Activated T-cell treated with anti-CD3 and anti-CD28 coated beads for 24 hours (primary cell): ENCODE measurements around the gene FOXP3.

Experiments used
- DNase-seq: peaks from one replicate; pipeline ENCODE4 v3.0.0-alpha.2; 2020; ENCODE audit warnings: low read depth

The FOXP3 gene

GRCh38 chrX:49214416-49214815 is 50.1 kb downstream of the FOXP3 start:
- DNase-seq, result no peak

- no peak for DNase-seq
These were observed 51.6 kb downstream of the FOXP3 start for GRCh38 chrX:49212861-49213260.

DNA sequence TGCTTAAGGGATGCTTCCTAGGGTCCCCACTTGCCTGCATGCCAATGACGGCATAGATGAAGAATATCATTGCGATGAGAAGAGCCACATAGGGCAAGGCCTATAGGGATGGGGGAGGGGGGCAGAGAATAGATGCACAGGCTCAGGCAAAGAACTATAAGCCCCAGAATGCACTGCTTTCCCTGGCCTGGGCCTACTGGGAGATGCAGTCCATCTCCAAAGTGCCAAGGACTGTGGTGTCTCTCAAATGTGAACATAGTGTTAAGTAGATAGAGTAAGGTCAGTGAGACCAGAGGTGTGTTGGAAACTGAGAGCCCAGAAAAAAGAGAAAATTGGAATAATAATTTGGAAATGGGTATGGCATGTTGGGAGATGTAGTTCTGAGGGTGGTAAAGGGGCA is 52.3 kb downstream of the FOXP3 start:
- no peak for DNase-seq

DNA sequence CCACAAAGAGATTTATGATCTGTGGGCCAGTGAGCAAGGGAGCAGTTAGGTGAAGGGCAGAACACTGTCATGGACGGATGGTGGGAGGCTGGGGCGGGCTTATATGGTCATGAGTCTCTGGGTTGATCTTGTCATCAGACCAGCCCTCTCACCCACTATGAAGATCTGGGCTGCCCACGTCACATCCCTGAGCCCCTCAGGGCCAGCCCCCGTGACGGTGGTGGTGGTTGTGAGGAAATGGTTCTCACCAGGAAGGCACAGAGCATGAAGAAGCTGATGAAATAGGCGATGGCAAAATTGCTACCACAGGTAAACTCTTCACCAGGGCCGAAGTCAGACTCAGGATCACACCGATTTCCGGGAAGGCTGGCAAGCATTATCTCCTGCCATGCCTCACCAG is 53.4 kb downstream of the FOXP3 start:
- no peak for DNase-seq

- no peak for DNase-seq
These were observed 54.1 kb downstream of the FOXP3 start for GRCh38 chrX:49210406-49210805.

DNA sequence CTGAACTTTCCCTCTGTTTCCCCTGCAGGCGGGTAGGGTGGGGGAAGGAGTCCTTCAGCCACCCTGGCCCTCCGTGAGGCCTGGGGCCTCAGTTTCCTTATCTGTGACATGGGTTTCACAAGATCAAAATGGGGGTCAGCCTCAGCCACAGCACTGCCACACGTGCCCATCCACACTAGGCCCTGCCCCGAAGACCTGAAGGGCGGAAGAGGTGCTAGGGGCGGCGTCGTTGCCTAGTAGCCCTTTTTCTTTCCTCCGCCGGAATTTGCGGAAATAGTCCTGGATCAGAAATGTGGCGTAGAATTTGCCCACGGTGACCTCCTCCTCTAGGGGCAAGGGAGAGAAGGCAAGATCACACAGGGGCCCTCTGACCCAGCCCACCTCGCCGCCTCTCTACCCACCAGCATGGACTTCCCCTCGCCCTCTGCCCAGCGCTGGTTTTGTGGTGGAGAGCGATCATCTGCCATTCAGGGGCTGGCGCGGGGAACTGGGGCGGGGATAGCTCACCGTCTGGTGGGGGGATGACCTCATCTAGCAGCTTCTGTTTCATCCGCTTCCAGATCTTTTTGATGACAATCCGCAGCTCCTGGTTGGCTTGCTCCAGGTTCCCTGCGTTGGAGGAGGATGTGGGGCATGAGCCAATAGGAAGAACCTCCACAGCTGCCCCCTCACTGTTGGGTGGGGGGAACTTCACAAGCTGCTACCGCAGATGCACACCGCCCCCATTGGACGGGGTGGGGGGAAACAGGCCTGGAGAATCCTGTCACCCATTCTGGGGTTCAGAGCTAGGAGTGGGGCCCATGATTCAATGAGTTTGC is 54.9 kb downstream of the FOXP3 start:
- no peak for DNase-seq

- no peak for DNase-seq
These were observed 56.1 kb downstream of the FOXP3 start for GRCh38 chrX:49208399-49208798.

GRCh38 chrX:49206543-49206942 is 58.0 kb downstream of the FOXP3 start:
- DNase-seq, result no peak

DNA sequence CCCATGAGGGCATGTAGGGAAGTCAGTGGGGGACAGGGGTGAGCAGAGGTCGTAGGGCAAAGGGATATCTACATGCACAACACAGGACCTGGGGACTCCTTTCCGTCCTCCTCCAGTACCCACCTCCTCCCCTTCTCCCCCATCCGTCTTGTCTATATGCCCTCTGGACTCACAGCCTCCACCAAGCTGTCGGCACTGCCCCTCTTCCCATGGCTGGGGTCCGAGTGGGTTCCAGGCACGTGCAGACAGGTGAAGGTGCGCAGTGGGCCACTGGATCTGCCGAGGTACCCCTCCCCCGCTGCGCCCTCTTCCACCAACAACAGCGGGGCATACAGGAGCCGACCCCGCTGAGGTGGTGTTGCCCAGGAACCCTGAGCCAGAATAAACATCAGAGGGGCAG is 59.1 kb downstream of the FOXP3 start:
- no peak for DNase-seq

DNA sequence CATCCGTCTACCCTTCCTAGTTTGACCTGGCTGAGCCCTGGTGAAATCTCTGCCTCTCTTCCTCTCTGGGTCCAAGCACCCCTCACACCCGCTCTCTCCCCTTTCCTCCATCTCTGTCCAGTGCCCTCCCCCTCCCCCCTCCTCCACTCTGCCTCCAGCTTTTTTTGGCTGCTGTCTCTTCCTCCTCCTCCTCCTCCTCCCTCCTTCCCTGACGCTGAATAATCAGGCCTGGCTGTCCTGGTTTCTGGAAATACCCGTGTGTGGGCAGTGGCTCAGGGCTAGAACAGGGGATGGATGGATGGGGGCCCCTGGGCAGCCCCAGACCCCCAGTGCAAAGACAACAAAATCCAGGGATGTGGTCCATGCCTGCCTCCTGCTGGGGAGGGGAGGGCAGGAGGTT is 59.8 kb downstream of the FOXP3 start:
- no peak for DNase-seq

DNA sequence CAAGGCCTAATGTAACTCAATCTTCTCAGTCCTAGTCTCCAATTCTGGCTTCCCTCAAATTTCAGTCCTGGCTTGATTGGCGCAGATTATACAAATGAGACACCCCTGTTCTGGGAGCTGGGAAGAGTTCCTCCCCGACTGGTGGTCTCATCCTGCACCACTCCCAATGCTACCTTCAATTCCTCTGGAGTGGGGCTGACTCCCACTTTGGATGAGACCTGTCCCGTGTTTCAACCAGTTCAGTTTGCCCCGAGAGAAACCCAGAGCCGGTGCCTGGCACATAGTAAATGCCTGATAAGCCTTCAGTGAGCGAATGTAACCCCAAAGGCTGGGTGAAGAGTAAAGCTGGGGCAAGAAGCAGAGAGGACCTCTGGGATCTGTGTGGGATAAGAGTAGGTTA is 60.5 kb downstream of the FOXP3 start:
- DNase-seq, result no peak

DNA sequence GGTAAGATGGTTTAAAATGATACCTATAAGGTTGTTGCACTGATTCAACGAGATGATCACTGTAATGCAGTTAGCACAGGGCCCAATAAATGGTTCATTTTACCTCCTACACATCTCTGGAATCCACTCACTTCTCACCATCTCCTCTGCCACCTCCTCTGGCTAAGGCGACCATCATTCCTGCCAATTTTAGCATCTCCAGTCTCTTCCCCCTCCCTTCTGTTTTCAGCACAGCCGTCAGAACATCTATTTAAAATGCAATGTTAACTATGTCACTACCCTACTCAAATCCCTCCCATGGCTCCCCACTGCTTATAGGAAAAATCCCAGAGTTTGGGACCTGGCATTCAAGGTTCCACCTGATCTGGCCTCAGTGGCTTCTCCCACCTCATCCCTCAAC is 61.0 kb downstream of the FOXP3 start:
- DNase-seq, result no peak

DNA sequence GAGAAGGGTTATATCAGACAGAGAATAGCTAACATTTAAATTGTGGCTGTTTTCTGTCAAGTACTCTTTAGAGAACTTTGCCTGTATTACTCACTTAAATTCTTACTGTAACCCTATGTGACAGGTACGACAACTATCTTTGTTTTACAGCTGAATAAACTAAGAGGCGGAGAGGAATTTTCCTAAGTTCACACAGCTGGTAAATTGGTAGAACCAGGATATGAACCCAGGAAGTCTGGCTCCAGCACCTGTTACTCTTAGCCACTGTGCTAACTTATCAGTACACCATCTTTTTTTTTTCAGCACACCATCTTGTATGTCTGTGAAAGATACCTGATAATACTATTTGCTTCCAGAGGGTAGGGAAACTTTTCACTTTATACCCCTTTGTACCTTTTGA is 62.5 kb downstream of the FOXP3 start:
- no peak for DNase-seq
